Measurements from ENCODE around the gene GRIA2. TPM values are rescaled to one million over a fixed set of nuclear protein-coding genes. Genes with fewer than 3 reads are reported as not detected.

GRIA2 gene
- total RNA-seq, 1 donor from 2014 or later = 0.49 TPM

GRCh38 chr4:157372154-157372553 lies 151.6 kb downstream of the GRIA2 start:
- Histone ChIP-seq H3K27me3 (no peaks in the 10 kb centered on the region), H3K27ac (no peak overlapping the region), H3K4me3 (no peak overlapping the region), H3K9me3 (no peaks in the 10 kb centered on the region), H3K36me3 (no peaks in the 10 kb centered on the region), H3K4me1 (no peaks in the 10 kb centered on the region)
- TF ChIP-seq POLR2A (IDR thresholded peaks at IDR 0.05) = no peak
- TF ChIP-seq CTCF (IDR thresholded peaks at IDR 0.05) = no peak
- TF ChIP-seq POLR2AphosphoS5 (IDR thresholded peaks at IDR 0.05; ENCODE audit: insufficient read depth in 1 of 2, low read depth in 1 of 2) = no peak
- DNase-seq (ENCODE audit: extremely low spot score in 2 of 2) = no peak
- intact Hi-C loops (cut with DNase I) = no loop called here

- no peak for DNase-seq (ENCODE audit: extremely low spot score in 2 of 2)
- intact Hi-C loops (cut with DNase I) = no loop called here
- no peaks in the 10 kb centered on the region for H3K27me3 ChIP-seq
- no peaks in the 10 kb centered on the region for H3K4me1 ChIP-seq
- no peak overlapping the region for H3K27ac ChIP-seq
- H3K9me3 ChIP-seq = no peaks in the 10 kb centered on the region
- H3K36me3 ChIP-seq = no peaks in the 10 kb centered on the region
- TF ChIP-seq POLR2A (IDR thresholded peaks at IDR 0.05) (no peak), POLR2AphosphoS5 (IDR thresholded peaks at IDR 0.05; ENCODE audit: insufficient read depth in 1 of 2, low read depth in 1 of 2) (no peak), CTCF (IDR thresholded peaks at IDR 0.05) (no peak)
- no peak overlapping the region for H3K4me3 ChIP-seq
Measured at GRCh38 chr4:157372567-157372966, 152.0 kb downstream of the GRIA2 start.

GRCh38 chr4:157389741-157390140 lies 169.2 kb downstream of the GRIA2 start:
- Histone ChIP-seq H3K4me1 (no peaks in the 10 kb centered on the region), H3K27ac (no peak overlapping the region)
- no peak for TF ChIP-seq POLR2A (IDR thresholded peaks at IDR 0.05)
- no peak for TF ChIP-seq CTCF (IDR thresholded peaks at IDR 0.05)
- no peak for TF ChIP-seq POLR2AphosphoS5 (IDR thresholded peaks at IDR 0.05; ENCODE audit: insufficient read depth in 1 of 2, low read depth in 1 of 2)

GRCh38 chr4:157405070-157405469 lies 184.5 kb downstream of the GRIA2 start:
- H3K4me1 ChIP-seq = no peaks in the 10 kb centered on the region
- H3K9me3 ChIP-seq = no peaks in the 10 kb centered on the region
- no peaks in the 10 kb centered on the region for H3K27me3 ChIP-seq
- TF ChIP-seq CTCF (IDR thresholded peaks at IDR 0.05) (no peak), POLR2AphosphoS5 (IDR thresholded peaks at IDR 0.05; ENCODE audit: insufficient read depth in 1 of 2, low read depth in 1 of 2) (no peak), POLR2A (IDR thresholded peaks at IDR 0.05) (no peak)
- intact Hi-C loops (cut with DNase I) = no loop called here
- no peaks in the 10 kb centered on the region for H3K36me3 ChIP-seq
- H3K27ac ChIP-seq = no peak overlapping the region
- no peak overlapping the region for H3K4me3 ChIP-seq
- DNase-seq (ENCODE audit: extremely low spot score in 2 of 2) = no peak

More at GRCh38 chr4:157389741-157390140, 169.2 kb downstream of the GRIA2 start:
- no peak for DNase-seq (ENCODE audit: extremely low spot score in 2 of 2)
- Histone ChIP-seq H3K4me3 (no peak overlapping the region), H3K27me3 (no peaks in the 10 kb centered on the region), H3K36me3 (no peaks in the 10 kb centered on the region), H3K9me3 (no peaks in the 10 kb centered on the region)
- intact Hi-C loops (cut with DNase I) = no loop called here

Small RNA genes lying within 50 kb of the gene (small RNA-seq; reads per million reads assigned to genes)
- gene RNU6-582P = not detected

Other genes starting within 250 kb of the GRIA2 start
- 19.4 TPM for gene PDGFC, start 248.9 kb upstream of the GRIA2 start, total RNA-seq
- gene GLRB, start 144.6 kb upstream of the GRIA2 start, total RNA-seq = 2.9 TPM

Measured in vagina (tissue), 2 donors.